Prostate gland (tissue), 2 donors: ENCODE results near the gene TMEM158. TPM values are rescaled to one million over a fixed set of nuclear protein-coding genes. Genes with fewer than 3 reads are reported as not detected.

Experiments
- DNase-seq: peaks from one replicate; pipeline ENCODE4 v3.0.0-alpha.2; 2019; ENCODE audit warnings: low spot score
- H3K27ac ChIP-seq, 2 donors: fragments of 200-600 bp; sonication (generic); 2 replicates each; pipeline ENCODE4 v1.5.1; 2017 to 2019
- H3K27me3 ChIP-seq: fragments of 200-600 bp; sonication (generic); replicated peaks from 2 replicates; pipeline ENCODE4 v1.5.1; 2019; ENCODE audit not compliant: insufficient read depth
- H3K36me3 ChIP-seq, 2 donors: fragments of 200-600 bp; sonication (generic); 1 replicate in 1 of 2; 2 replicates in 1 of 2; pipeline versions ENCODE4 v1.5.1 to v1.8.1; 2017 to 2019
- H3K4me1 ChIP-seq: fragments of 200-600 bp; sonication (generic); replicated peaks from 2 replicates; pipeline ENCODE4 v1.5.1; 2019
- H3K4me3 ChIP-seq, 2 donors: fragments of 200-600 bp; sonication (generic); 2 replicates each; pipeline ENCODE4 v1.5.1; 2017 to 2019
- H3K9me3 ChIP-seq: fragments of 200-600 bp; sonication (generic); 2 replicates; pipeline ENCODE4 v1.5.1; 2017
- POLR2A ChIP-seq: fragments of 450-650 bp; IDR thresholded peaks from one replicate; pipeline ENCODE4 v1.6.1; 2016; ENCODE audit warnings: antibody characterized with exemption, mild to moderate bottlenecking
- POLR2AphosphoS5 ChIP-seq: sonication (generic); formaldehyde crosslinking; IDR thresholded peaks from one replicate; pipeline ENCODE4 v1.6.1; 2017; ENCODE audit warnings: antibody characterized with exemption
- WGBS: methylation state at CpG from one replicate; pipeline ENCODE4 v1.1.5; 2018; 5-methylcytosine and 5-hydroxymethylcytosine counted together
- intact Hi-C: fragments of 100-400 bp; cut with DNase I; formaldehyde crosslinking; loops from one replicate; pipeline ENCODE4 v1.14.2; 2022
- total RNA-seq, 2 donors: library from RNA; depleted of rRNA; stranded (reverse); fragments of >200 nt; gene quantifications; one replicate each; pipeline ENCODE4 v1.1.0, GENCODE V29; 2016
- TF ChIP-seq, protein P1 (sequence below), 4 experiments: fragments of 200-600 bp in 2 of 4; fragments of 450-650 bp in 2 of 4; sonication (generic) in 2 of 4; IDR thresholded peaks; 1 replicate in 3 of 4; 2 replicates in 1 of 4; pipeline ENCODE4 v1.5.1; 2016 to 2019; ENCODE audit warnings: antibody characterized with exemption in 4 of 4, mild to moderate bottlenecking in 2 of 4, moderate library complexity in 2 of 4

The TMEM158 gene
- total RNA-seq, 2 donors from 2014 or later: 3.6 to 20.8 TPM

DNA sequence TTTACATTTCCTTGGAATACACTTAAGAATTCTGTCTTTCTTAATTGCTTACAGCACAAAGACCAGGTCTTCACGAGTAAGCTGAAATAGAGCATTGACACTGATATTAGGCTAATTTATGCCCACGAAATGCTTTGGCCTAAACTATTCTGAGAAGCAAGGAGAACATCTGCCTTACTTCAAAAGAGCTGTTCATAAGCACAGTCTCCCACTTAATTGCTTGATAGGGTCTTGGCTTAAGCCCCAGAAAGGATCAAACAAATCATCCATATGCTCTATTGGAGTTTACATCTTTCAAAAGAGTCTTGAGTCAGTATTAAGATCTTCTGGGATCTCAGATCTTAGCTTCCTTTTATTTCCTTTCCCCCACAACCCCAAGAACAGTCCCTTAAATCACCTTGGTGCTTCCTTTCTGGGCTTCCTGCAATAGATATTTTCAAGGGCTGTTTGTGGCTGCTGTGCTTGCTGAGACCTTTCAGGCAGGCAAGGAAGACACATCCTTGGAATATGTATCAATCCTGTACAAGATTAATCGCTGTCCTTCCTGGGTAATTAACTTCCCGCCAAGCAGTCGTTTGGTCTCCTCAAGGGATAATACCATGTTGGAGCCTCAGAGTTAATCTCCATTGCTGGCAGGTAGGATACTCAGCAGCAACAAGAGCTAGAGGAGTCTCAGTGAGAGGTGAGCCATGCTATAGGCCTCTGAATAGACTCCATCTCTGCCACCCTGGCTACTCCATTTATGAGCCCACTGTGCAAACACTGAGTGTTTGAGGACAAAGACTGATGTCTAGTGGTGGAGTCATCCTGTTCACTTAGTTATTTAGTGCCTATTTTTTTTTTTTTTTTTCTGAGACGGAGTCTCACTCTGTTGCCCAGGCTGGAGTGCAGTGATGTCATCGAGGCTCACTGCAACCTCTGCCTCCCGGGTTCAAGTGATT lies 37.1 kb downstream of the TMEM158 start:
- intact Hi-C loops: no loop called here
- 59% methylated on average over 8 of the region's 8 CpGs for WGBS
- no peak for DNase-seq

DNA sequence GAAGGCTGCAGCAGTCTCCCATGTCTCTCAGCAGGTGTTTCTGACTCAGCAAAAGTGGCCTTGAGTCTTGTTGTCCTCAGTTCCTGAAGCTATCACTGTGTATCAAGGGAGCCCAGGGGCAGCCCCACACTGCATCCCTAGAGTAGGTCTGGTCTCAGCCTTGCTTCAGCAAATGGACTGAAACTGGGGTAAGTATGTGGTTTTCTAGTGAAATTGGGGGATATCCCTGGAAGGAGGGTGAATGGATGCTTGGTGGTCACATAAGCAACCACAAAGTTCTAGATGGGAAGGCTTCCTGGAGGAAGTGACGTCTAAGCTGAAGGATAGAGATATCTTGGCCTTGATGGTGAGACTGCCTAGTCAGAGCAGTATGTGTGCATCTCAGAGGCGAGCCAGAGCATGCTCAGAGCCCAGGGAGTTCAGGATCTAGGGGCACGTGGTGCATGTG lies 38.4 kb downstream of the TMEM158 start:
- TF ChIP-seq POLR2A (no peak), POLR2AphosphoS5 (no peak)
- TF ChIP-seq, protein P1, sequence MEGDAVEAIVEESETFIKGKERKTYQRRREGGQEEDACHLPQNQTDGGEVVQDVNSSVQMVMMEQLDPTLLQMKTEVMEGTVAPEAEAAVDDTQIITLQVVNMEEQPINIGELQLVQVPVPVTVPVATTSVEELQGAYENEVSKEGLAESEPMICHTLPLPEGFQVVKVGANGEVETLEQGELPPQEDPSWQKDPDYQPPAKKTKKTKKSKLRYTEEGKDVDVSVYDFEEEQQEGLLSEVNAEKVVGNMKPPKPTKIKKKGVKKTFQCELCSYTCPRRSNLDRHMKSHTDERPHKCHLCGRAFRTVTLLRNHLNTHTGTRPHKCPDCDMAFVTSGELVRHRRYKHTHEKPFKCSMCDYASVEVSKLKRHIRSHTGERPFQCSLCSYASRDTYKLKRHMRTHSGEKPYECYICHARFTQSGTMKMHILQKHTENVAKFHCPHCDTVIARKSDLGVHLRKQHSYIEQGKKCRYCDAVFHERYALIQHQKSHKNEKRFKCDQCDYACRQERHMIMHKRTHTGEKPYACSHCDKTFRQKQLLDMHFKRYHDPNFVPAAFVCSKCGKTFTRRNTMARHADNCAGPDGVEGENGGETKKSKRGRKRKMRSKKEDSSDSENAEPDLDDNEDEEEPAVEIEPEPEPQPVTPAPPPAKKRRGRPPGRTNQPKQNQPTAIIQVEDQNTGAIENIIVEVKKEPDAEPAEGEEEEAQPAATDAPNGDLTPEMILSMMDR (IDR thresholded peaks at IDR 0.05): no peak
- no peak overlapping the region for H3K4me3 ChIP-seq
- H3K9me3 ChIP-seq: no peaks in the 10 kb centered on the region
- H3K27me3 ChIP-seq: no peaks in the 10 kb centered on the region
- intact Hi-C loops: no loop called here
- 65% methylated on average over 3 of the region's 3 CpGs for WGBS
- DNase-seq: no peak
- H3K27ac ChIP-seq: no peak overlapping the region
- no peaks in the 10 kb centered on the region for H3K4me1 ChIP-seq
- H3K36me3 ChIP-seq: no peaks in the 10 kb centered on the region

More for the DNA sequence above, 37.1 kb downstream of the TMEM158 start:
- no peaks in the 10 kb centered on the region for H3K9me3 ChIP-seq
- H3K4me3 ChIP-seq: no peak overlapping the region
- H3K4me1 ChIP-seq: no peaks in the 10 kb centered on the region
- H3K27ac ChIP-seq: no peak overlapping the region
- H3K36me3 ChIP-seq: no peaks in the 10 kb centered on the region
- H3K27me3 ChIP-seq: no peaks in the 10 kb centered on the region
- TF ChIP-seq POLR2AphosphoS5: no peak
- TF ChIP-seq POLR2A: no peak
- TF ChIP-seq, protein P1 (IDR thresholded peaks at IDR 0.05): no peak

DNA sequence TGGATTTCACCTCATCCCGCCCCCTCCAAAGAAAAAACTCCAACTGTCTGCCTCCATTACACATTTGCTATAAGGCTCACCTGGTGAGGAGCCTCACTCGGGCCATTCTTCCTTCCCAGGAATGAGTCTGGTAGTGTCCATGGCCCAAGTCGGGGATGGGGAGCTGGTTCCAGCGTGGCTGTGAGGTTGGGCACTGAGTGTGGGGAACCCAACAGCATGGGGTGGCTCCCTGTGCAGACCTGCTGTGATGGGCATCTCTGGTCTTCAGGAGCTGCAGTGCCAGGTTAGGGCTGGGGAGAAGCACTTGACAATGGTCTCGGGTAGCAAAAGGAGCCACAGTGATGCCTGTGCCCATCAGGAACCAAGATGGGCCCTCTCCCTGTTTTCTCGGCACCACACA lies 39.2 kb downstream of the TMEM158 start:
- no peak for DNase-seq
- 97% methylated on average over 6 of the region's 6 CpGs for WGBS
- no peak overlapping the region for H3K4me3 ChIP-seq
- no peaks in the 10 kb centered on the region for H3K9me3 ChIP-seq
- no peak overlapping the region for H3K27ac ChIP-seq
- H3K36me3 ChIP-seq: no peaks in the 10 kb centered on the region
- TF ChIP-seq POLR2A (no peak), POLR2AphosphoS5 (no peak)
- TF ChIP-seq, protein P1 (IDR thresholded peaks at IDR 0.05): no peak
- no peaks in the 10 kb centered on the region for H3K4me1 ChIP-seq
- no peaks in the 10 kb centered on the region for H3K27me3 ChIP-seq
- intact Hi-C loops: no loop called here

DNA sequence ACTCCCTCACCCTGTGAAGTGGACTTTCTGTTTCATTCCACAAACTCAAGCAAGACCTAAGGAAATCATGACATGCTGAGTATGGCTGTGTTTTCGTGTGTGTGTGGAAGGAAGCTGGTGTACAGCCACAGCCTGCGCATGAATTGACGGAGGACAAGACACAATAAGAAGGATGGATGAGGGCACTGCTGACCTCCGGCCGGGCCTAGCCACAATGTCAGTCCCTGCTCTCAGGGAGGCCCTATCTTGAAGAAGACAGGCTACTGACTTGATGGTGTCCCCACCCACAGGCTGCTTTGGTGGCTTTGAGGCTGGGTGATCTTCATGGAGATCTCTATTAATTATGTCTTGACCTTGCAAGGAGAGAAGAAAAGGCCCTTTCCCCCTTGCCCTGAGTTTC lies 40.6 kb downstream of the TMEM158 start:
- 88% methylated on average over 5 of the region's 5 CpGs for WGBS
- TF ChIP-seq POLR2A: no peak
- TF ChIP-seq, protein P1 (IDR thresholded peaks at IDR 0.05): no peak
- no peak for TF ChIP-seq POLR2AphosphoS5
- no peaks in the 10 kb centered on the region for H3K27me3 ChIP-seq
- H3K27ac ChIP-seq: no peak overlapping the region
- no peak for DNase-seq
- H3K9me3 ChIP-seq: no peaks in the 10 kb centered on the region
- H3K4me3 ChIP-seq: no peak overlapping the region
- H3K36me3 ChIP-seq: no peaks in the 10 kb centered on the region
- intact Hi-C loops: no loop called here
- H3K4me1 ChIP-seq: no peaks in the 10 kb centered on the region

DNA sequence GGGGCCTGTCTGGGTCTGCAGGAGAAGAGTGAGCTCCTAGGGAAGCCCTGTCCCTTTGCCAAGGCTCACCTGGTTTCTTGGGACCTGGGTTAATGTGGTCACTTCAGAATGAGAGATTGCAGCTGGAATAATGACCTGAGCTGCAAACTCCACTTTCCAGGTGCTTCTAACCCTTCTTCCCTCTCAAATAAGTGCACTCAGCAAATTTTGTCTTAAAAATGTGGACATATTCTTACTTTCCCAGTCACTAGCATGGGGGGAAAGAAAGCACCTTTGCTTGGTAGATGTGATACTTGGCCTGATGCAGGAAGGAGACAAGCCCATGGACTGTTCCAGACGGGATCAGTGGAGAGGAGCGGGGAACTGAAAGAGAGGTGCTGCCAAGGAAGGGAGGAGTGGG lies 41.0 kb downstream of the TMEM158 start:
- intact Hi-C loops: no loop called here
- TF ChIP-seq, protein P1 (IDR thresholded peaks at IDR 0.05): no peak
- TF ChIP-seq POLR2AphosphoS5 (no peak), POLR2A (no peak)
- Histone ChIP-seq H3K9me3 (no peaks in the 10 kb centered on the region), H3K4me1 (no peaks in the 10 kb centered on the region), H3K36me3 (no peaks in the 10 kb centered on the region), H3K4me3 (no peak overlapping the region), H3K27ac (no peak overlapping the region), H3K27me3 (no peaks in the 10 kb centered on the region)
- WGBS: 98% methylated on average over 2 of the region's 2 CpGs
- no peak for DNase-seq
